Stomach (tissue), 9 donors: ENCODE measurements around the gene P3R3URF. TPM values are rescaled to one million over a fixed set of nuclear protein-coding genes. Genes with fewer than 3 reads are reported as not detected.

Source experiments
- DNase-seq, 2 donors: peaks; one replicate each; pipeline versions ENCODE4 v3.0.0 to v3.0.0-alpha.2; 2013 to 2019
- H3K27ac ChIP-seq, 5 donors: fragments of 200-600 bp in 4 of 5; sonication (generic) in 4 of 5; one replicate each; pipeline ENCODE4 v1.5.1; 2013 to 2019; ENCODE audit warnings: mild to moderate bottlenecking in 1 of 5, moderate library complexity in 1 of 5
- H3K27me3 ChIP-seq, 3 donors: fragments of 200-600 bp; sonication (generic); one replicate each; pipeline ENCODE4 v1.5.1; 2017 to 2019; ENCODE audit warnings: mixed run types in 1 of 3
- H3K36me3 ChIP-seq, 4 donors: fragments of 200-600 bp; sonication (generic); 1 replicate in 3 of 4; 2 replicates in 1 of 4; pipeline ENCODE4 v1.5.1; 2016 to 2019
- H3K4me1 ChIP-seq, 4 donors: fragments of 200-600 bp; sonication (generic); one replicate each; pipeline ENCODE4 v1.5.1; 2016 to 2019
- H3K4me3 ChIP-seq, 4 donors: fragments of 200-600 bp; sonication (generic) in 3 of 4; one replicate each; pipeline ENCODE4 v1.5.1; 2016 to 2019; ENCODE audit warnings: mild to moderate bottlenecking in 1 of 4
- H3K9me3 ChIP-seq, 4 donors: fragments of 200-600 bp; sonication (generic); one replicate each; pipeline ENCODE4 v1.5.1; 2016 to 2019
- EP300 ChIP-seq: sonication (generic); formaldehyde crosslinking; IDR thresholded peaks from one replicate; pipeline ENCODE4 v1.6.1; 2017; ENCODE audit warnings: antibody characterized with exemption
- POLR2A ChIP-seq, 4 donors: fragments of 450-650 bp; IDR thresholded peaks; one replicate each; pipeline ENCODE4 v1.6.1; 2016; ENCODE audit warnings: antibody characterized with exemption in 4 of 4, control low read depth in 2 of 4, mild to moderate bottlenecking in 1 of 4, moderate library complexity in 1 of 4
- POLR2AphosphoS5 ChIP-seq, 3 donors: sonication (generic); formaldehyde crosslinking; IDR thresholded peaks; one replicate each; pipeline ENCODE4 v1.6.1; 2016; ENCODE audit warnings: antibody characterized with exemption in 3 of 3
- WGBS, 5 donors: extraction: QIAGEN DNeasy Blood & Tissue Kit in 3 of 5; methylation state at CpG; one replicate each; pipeline versions ENCODE4 v1.1.5 to v1.1.7; 2013 to 2018; 5-methylcytosine and 5-hydroxymethylcytosine counted together
- intact Hi-C: fragments of 100-400 bp; cut with DNase I; formaldehyde crosslinking; loops from one replicate; pipeline ENCODE4 v1.15.1; 2023; ENCODE audit warnings: low total_unique reads
- polyA plus RNA-seq, 3 donors: library from polyadenylated mRNA; stranded (reverse); fragments of 200-250 nt; gene quantifications; one replicate each; pipeline ENCODE4 v1.2.3, GENCODE V29; 2013
- total RNA-seq, 5 donors: library from RNA; depleted of rRNA; stranded (reverse); fragments of >200 nt; gene quantifications; one replicate each; pipeline versions ENCODE4 v1.1.0 to v1.2.3, GENCODE V29; 2014 to 2016
- TF ChIP-seq, protein P1 (sequence below), 7 experiments: fragments of 450-650 bp in 4 of 7; fragments of 200-600 bp in 3 of 7; sonication (generic) in 3 of 7; IDR thresholded peaks; one replicate each; pipeline ENCODE4 v1.5.1; 2016 to 2019; ENCODE audit warnings: antibody characterized with exemption in 7 of 7, control low read depth in 2 of 7, mild to moderate bottlenecking in 1 of 7
- donor health status: healthy with polysubstance abuse.
- donor health status: Bipolar disorder and iron deficiency.
- donor health status: healthy.

P3R3URF gene
- total and polyA plus RNA-seq, 8 donors, result not detected

DNA sequence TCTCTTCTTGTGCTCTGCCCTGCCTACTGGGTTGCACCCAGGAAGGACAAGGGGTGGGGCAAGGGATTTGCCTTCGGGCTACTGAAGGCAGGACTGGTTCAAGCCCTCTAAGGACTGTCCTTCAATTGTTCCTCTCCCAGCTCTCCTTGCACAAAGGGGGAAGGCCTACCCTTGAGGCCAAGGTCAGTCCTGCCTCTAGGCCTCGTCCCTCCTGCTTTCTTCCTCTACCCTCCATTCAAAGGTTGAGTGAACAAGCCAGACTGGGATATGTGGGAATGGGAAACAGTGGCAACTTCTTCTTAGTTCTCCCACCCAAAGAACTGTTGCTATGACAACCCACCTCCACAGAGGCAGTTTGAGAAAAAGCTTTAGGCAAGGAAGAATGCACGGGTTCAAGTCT lies 29.5 kb upstream of the P3R3URF start:
- Histone ChIP-seq H3K4me1 (peaks cover 7 to 41% (median 38%) of the 10 kb centered on the region in 4 donors), H3K27ac (peak overlapping the region in 3 of 5 donors; percentile 80 to 90 (median 82)), H3K4me3 (no peak overlapping the region), H3K36me3 (no peaks in the 10 kb centered on the region), H3K9me3 (no peaks in the 10 kb centered on the region), H3K27me3 (no peaks in the 10 kb centered on the region)
- TF ChIP-seq EP300, result no peak
- TF ChIP-seq POLR2A (IDR thresholded peaks at IDR 0.05), result no peak
- no peak for TF ChIP-seq POLR2AphosphoS5 (IDR thresholded peaks at IDR 0.05)
- TF ChIP-seq, protein P1, sequence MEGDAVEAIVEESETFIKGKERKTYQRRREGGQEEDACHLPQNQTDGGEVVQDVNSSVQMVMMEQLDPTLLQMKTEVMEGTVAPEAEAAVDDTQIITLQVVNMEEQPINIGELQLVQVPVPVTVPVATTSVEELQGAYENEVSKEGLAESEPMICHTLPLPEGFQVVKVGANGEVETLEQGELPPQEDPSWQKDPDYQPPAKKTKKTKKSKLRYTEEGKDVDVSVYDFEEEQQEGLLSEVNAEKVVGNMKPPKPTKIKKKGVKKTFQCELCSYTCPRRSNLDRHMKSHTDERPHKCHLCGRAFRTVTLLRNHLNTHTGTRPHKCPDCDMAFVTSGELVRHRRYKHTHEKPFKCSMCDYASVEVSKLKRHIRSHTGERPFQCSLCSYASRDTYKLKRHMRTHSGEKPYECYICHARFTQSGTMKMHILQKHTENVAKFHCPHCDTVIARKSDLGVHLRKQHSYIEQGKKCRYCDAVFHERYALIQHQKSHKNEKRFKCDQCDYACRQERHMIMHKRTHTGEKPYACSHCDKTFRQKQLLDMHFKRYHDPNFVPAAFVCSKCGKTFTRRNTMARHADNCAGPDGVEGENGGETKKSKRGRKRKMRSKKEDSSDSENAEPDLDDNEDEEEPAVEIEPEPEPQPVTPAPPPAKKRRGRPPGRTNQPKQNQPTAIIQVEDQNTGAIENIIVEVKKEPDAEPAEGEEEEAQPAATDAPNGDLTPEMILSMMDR (IDR thresholded peaks at IDR 0.05), result no peak
- DNase-seq, result no peak
- intact Hi-C loops, result no loop called here
- 35 to 58% (median 48%) methylated on average over 3 of the region's 3 CpGs for WGBS, 5 donors

DNA sequence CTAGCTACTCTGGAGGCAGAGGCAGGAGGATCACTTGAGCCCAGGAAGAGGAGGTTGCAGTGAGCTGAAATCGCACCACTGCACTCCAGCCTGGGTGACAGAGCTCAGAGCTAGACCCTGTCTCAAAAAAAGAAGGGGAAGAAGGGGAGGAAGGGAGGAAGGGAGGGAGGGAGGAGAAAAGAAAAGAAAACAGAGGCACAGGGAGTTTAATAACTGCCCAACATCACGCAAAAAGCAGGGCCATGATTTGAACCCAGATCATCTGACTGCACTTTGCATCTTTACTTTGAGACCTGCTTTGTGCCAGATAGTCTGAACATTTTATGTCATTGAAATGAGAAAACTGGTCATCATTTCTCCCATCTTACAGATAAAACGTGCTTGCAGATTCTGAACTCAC lies 28.9 kb upstream of the P3R3URF start:
- no peak for DNase-seq
- H3K4me1 ChIP-seq, result peaks cover 7 to 41% (median 38%) of the 10 kb centered on the region in 4 donors
- peak overlapping the region in 4 of 5 donors; percentile 21 to 90 (median 81) for H3K27ac ChIP-seq
- H3K36me3 ChIP-seq, result no peaks in the 10 kb centered on the region
- no peaks in the 10 kb centered on the region for H3K9me3 ChIP-seq
- TF ChIP-seq, protein P1 (IDR thresholded peaks at IDR 0.05), result no peak
- no peak for TF ChIP-seq EP300
- no peak for TF ChIP-seq POLR2A (IDR thresholded peaks at IDR 0.05)
- TF ChIP-seq POLR2AphosphoS5 (IDR thresholded peaks at IDR 0.05), result no peak
- WGBS, 5 donors, result 68 to 75% (median 71%) methylated on average over 3 of the region's 3 CpGs
- H3K27me3 ChIP-seq, result no peaks in the 10 kb centered on the region
- H3K4me3 ChIP-seq, result peak overlapping the region in 1 of 4 donors; percentile 69
- intact Hi-C loops, result no loop called here

DNA sequence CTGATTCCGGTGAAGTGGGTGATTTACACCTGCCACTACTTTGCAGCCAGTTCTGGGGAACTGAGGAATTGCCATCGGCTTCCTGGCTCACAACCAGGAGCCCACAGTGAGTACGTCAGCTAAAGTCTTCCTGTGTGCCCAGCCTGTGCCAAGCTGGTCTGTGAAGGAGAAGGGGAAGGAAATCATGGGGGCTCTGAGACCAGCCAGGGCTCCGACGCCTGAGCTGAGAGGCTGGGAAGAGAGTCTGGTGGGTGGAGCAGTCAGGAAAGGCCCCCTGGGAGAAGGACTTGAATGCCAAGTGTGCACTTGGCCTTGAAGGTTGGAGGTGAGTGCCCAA lies 28.1 kb upstream of the P3R3URF start:
- Histone ChIP-seq H3K9me3 (no peaks in the 10 kb centered on the region), H3K27me3 (no peaks in the 10 kb centered on the region), H3K27ac (peak overlapping the region; percentile 70 to 90 (median 82)), H3K4me3 (peak overlapping the region; percentile 69 to 88 (median 76)), H3K36me3 (no peaks in the 10 kb centered on the region), H3K4me1 (peaks cover 7 to 43% (median 39%) of the 10 kb centered on the region in 4 donors)
- 32 to 51% (median 50%) methylated on average over 5 of the region's 5 CpGs for WGBS, 5 donors
- TF ChIP-seq, protein P1 (IDR thresholded peaks at IDR 0.05), result no peak
- TF ChIP-seq POLR2AphosphoS5 (IDR thresholded peaks at IDR 0.05) (no peak), EP300 (no peak), POLR2A (IDR thresholded peaks at IDR 0.05) (no peak)
- intact Hi-C loops, result no loop called here
- DNase-seq, result no peak

DNA sequence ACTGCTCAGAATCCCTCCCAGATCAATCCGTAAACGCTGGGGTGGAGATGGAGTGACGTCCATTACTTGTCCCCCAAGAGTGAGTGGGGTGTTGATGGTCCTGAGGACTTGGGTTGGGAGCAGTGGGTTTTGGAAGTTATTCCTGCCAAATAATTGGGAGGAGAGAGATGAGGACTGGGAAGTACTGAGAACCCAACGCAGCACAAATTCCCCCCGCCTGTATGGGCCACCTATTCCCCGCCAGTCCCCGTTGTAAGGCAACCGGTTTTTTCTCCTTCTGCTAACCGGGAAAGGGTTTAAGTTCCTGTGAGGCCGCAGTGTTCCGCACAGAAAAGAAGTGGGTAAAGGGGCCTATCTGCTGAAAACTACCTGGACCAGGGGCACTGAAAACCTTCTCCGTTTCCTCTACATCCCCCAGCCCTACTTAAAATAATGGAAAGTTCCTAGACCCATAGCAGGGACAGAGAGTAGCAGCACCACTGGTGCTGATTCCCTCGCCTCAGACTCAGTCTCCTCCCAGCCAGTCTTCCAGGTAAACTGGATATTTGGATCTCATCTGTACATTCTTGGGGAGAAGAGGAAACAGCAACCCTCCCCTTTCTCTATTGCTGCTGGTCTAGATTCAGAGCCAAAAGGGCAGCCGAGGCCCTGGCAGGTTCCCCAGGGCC lies 27.6 kb upstream of the P3R3URF start:
- Histone ChIP-seq H3K4me1 (peaks cover 7 to 48% (median 44%) of the 10 kb centered on the region in 4 donors), H3K27ac (peak overlapping the region; percentile 70 to 90 (median 82)), H3K4me3 (peak overlapping the region; percentile 69 to 88 (median 76)), H3K36me3 (no peaks in the 10 kb centered on the region), H3K9me3 (no peaks in the 10 kb centered on the region), H3K27me3 (no peaks in the 10 kb centered on the region)
- TF ChIP-seq, protein P1 (IDR thresholded peaks at IDR 0.05), result no peak
- TF ChIP-seq POLR2A (IDR thresholded peaks at IDR 0.05) (no peak), EP300 (no peak), POLR2AphosphoS5 (IDR thresholded peaks at IDR 0.05) (no peak)
- intact Hi-C loops, result no loop called here
- 30 to 60% (median 52%) methylated on average over 14 of the region's 14 CpGs for WGBS, 5 donors
- DNase-seq, result no peak
